NCI-H2107 (cell line): ENCODE measurements around the gene CNTNAP5.

Experiments used
- DNase-seq: peaks from one replicate; lab custom pipeline; 2025; lab: John Stamatoyannopoulos, UW

Gene CNTNAP5

GRCh38 chr2:124692707-124693106 is 667.6 kb downstream of the CNTNAP5 start:
- DNase-seq, result no peak

- DNase-seq, result no peak
Measured at GRCh38 chr2:124693156-124693555, 668.1 kb downstream of the CNTNAP5 start.

- DNase-seq, result no peak
Measured at GRCh38 chr2:124698979-124699565, 674.0 kb downstream of the CNTNAP5 start.

GRCh38 chr2:124702777-124703176 is 677.7 kb downstream of the CNTNAP5 start:
- DNase-seq, result no peak

- DNase-seq, result no peak
Measured at GRCh38 chr2:124704071-124704925, 679.2 kb downstream of the CNTNAP5 start.

- no peak for DNase-seq
Measured at GRCh38 chr2:124708661-124709060, 683.6 kb downstream of the CNTNAP5 start.

- DNase-seq, result no peak
Measured at GRCh38 chr2:124713969-124714368, 688.9 kb downstream of the CNTNAP5 start.

GRCh38 chr2:124725187-124725586 is 700.1 kb downstream of the CNTNAP5 start:
- no peak for DNase-seq

- DNase-seq, result no peak
Measured at GRCh38 chr2:124740636-124741035, 715.5 kb downstream of the CNTNAP5 start.

- no peak for DNase-seq
Measured at GRCh38 chr2:124753842-124754241, 728.8 kb downstream of the CNTNAP5 start.

- DNase-seq, result no peak
Measured at GRCh38 chr2:124755386-124755785, 730.3 kb downstream of the CNTNAP5 start.

GRCh38 chr2:124756048-124756447 is 731.0 kb downstream of the CNTNAP5 start:
- DNase-seq, result no peak

GRCh38 chr2:124762388-124762787 is 737.3 kb downstream of the CNTNAP5 start:
- DNase-seq, result no peak

GRCh38 chr2:124763611-124764010 is 738.5 kb downstream of the CNTNAP5 start:
- no peak for DNase-seq

GRCh38 chr2:124774781-124775180 is 749.7 kb downstream of the CNTNAP5 start:
- no peak for DNase-seq

- no peak for DNase-seq
Measured at GRCh38 chr2:124776332-124776731, 751.2 kb downstream of the CNTNAP5 start.

- DNase-seq, result no peak
Measured at GRCh38 chr2:124778076-124778475, 753.0 kb downstream of the CNTNAP5 start.

- DNase-seq, result no peak
Measured at GRCh38 chr2:124796647-124797046, 771.6 kb downstream of the CNTNAP5 start.

- DNase-seq, result no peak
Measured at GRCh38 chr2:124797049-124797448, 772.0 kb downstream of the CNTNAP5 start.

GRCh38 chr2:124798551-124798950 is 773.5 kb downstream of the CNTNAP5 start:
- no peak for DNase-seq

GRCh38 chr2:124804014-124804940 is 779.2 kb downstream of the CNTNAP5 start:
- no peak for DNase-seq

GRCh38 chr2:124805060-124805459 is 780.0 kb downstream of the CNTNAP5 start:
- no peak for DNase-seq
